HL-60 (cell line): ENCODE data around the gene NFIA.

ENCODE experiments used
- DNase-seq, 2 experiments: peaks; one replicate each; pipeline ENCODE4 v3.0.0-alpha.2; 2010 to 2020; ENCODE audit warnings: low read depth in 1 of 2, low spot score in 1 of 2
- H3K27ac ChIP-seq: fragments of 250-450 bp; sonication (Bioruptor Pico); replicated peaks from 2 replicates; pipeline ENCODE4 v1.5.1; 2020; ENCODE audit warnings: mild to moderate bottlenecking, moderate library complexity
- H3K27me3 ChIP-seq: fragments of 250-450 bp; sonication (Bioruptor Pico); 2 replicates; pipeline ENCODE4 v1.5.1; 2021; ENCODE audit warnings: mild to moderate bottlenecking, moderate library complexity; ENCODE audit not compliant: insufficient read depth, poor library complexity, severe bottlenecking
- H3K4me3 ChIP-seq: replicated peaks from 2 replicates; pipeline ENCODE4 v1.5.1; 2011; ENCODE audit warnings: mild to moderate bottlenecking, control low read depth, low read length; ENCODE audit not compliant: insufficient read depth
- CTCF ChIP-seq: IDR thresholded peaks from one replicate; pipeline ENCODE4 v1.5.1; 2011; ENCODE audit warnings: low read length, control low read depth, inconsistent platforms; ENCODE audit not compliant: insufficient read depth
- GABPA ChIP-seq: IDR thresholded peaks from 2 replicates; pipeline ENCODE4 v1.6.1; 2012; ENCODE audit warnings: low read depth
- POLR2AphosphoS5 ChIP-seq: IDR thresholded peaks from 2 replicates; pipeline ENCODE4 v1.6.1; 2012; ENCODE audit warnings: low read depth
- REST ChIP-seq: IDR thresholded peaks from 2 replicates; pipeline ENCODE4 v1.6.1; 2012; ENCODE audit warnings: low read depth; ENCODE audit not compliant: insufficient replicate concordance
- SPI1 ChIP-seq: IDR thresholded peaks from 2 replicates; pipeline ENCODE4 v1.6.1; 2012; ENCODE audit warnings: low read depth, mild to moderate bottlenecking, borderline replicate concordance

NFIA gene

GRCh38 chr1:61446531-61446991 lies 364.2 kb downstream of the NFIA start:
- TF ChIP-seq CTCF, result no peak
- no peak for TF ChIP-seq REST
- TF ChIP-seq POLR2AphosphoS5, result no peak
- no peak for TF ChIP-seq GABPA
- TF ChIP-seq SPI1, result no peak
- H3K27ac ChIP-seq, result no peak overlapping the region

GRCh38 chr1:61447106-61447967 lies 365.0 kb downstream of the NFIA start:
- TF ChIP-seq CTCF, result no peak
- no peak for TF ChIP-seq SPI1
- TF ChIP-seq GABPA, result no peak
- TF ChIP-seq POLR2AphosphoS5, result no peak
- no peak for TF ChIP-seq REST
- DNase-seq, result no peak
- no peak overlapping the region for H3K4me3 ChIP-seq
- H3K27me3 ChIP-seq, result no peaks in the 10 kb centered on the region
- H3K27ac ChIP-seq, result no peak overlapping the region

More at GRCh38 chr1:61446531-61446991, 364.2 kb downstream of the NFIA start:
- Histone ChIP-seq H3K4me3 (no peak overlapping the region), H3K27me3 (no peaks in the 10 kb centered on the region)
- no peak for DNase-seq

- Histone ChIP-seq H3K27me3 (no peaks in the 10 kb centered on the region), H3K27ac (no peak overlapping the region), H3K4me3 (no peak overlapping the region)
- TF ChIP-seq CTCF (no peak), GABPA (no peak), REST (no peak), POLR2AphosphoS5 (no peak), SPI1 (no peak)
- no peak for DNase-seq
Measured at GRCh38 chr1:61447968-61448430, 365.6 kb downstream of the NFIA start.
